K562 (cell line): ENCODE results near the gene CECR2. TPM values are rescaled to one million over a fixed set of nuclear protein-coding genes. Genes with fewer than 3 reads are reported as not detected.

Experiments used
- ATAC-seq: fragments of 200-7000 bp; cut with Tn5 transposase; 3 replicates; pipeline ENCODE4 v1.9.1; 2020; ENCODE audit warnings: moderate library complexity
- BruUV-seq: library from RNA; stranded (reverse); fragments of 400-500 nt; replicated peaks from 2 replicates; lab custom pipeline; 2021; lab: Mats Ljungman, UMichigan
- CTCF ChIA-PET: fragments of 300-600 bp; formaldehyde crosslinking; extraction: SDS; loops from one replicate; lab custom pipeline; 2021; ENCODE audit warnings: low intra/inter-chr PET ratio; lab: Yijun Ruan, JAX
- POLR2A ChIA-PET: fragments of 300-600, 350-650 bp; sonication (Branson Sonifier 250); formaldehyde crosslinking; extraction: SDS; loops from one replicate; lab custom pipeline; 2021; ENCODE audit warnings: antibody characterized with exemption, inconsistent platforms; lab: Yijun Ruan, JAX
- DNase-seq, 4 experiments: peaks; one replicate each; pipeline versions ENCODE4 v3.0.0 to v3.0.0-alpha.2; 2011 to 2018; ENCODE audit warnings: low spot score in 3 of 4, mixed read lengths in 3 of 4; ENCODE audit errors: extremely low read depth in 1 of 4
- FAIRE-seq: peaks from 2 replicates; lab custom pipeline; 2011; peaks lifted over from hg19 to GRCh38; lab: Jason Lieb, UNC
- H2AFZ ChIP-seq: 2 replicates; pipeline ENCODE4 v1.6.0; 2011; ENCODE audit warnings: low read depth, low read length, control low read depth, inconsistent platforms
- H3K27ac ChIP-seq: fragments of 200-600 bp; 3 replicates; pipeline ENCODE4 v1.8.0; 2011; ENCODE audit warnings: low read depth, mild to moderate bottlenecking, control low read depth, inconsistent platforms, low read length, moderate library complexity, mixed read lengths; ENCODE audit errors: extremely low read depth
- H3K27me3 ChIP-seq, 2 experiments: fragments of 300-600 bp in 1 of 2; 2 replicates in 1 of 2; 3 replicates in 1 of 2; pipeline versions ENCODE4 v1.6.0 to v1.8.0; 2011; ENCODE audit warnings: inconsistent platforms in 2 of 2, low read length in 2 of 2, mild to moderate bottlenecking in 1 of 2, mixed read lengths in 1 of 2, moderate library complexity in 1 of 2; ENCODE audit not compliant: control insufficient read depth in 2 of 2, insufficient read depth in 2 of 2
- H3K36me3 ChIP-seq: fragments of 300-600 bp; 3 replicates; pipeline ENCODE4 v1.8.0; 2011; ENCODE audit warnings: mild to moderate bottlenecking, low read length, inconsistent platforms; ENCODE audit not compliant: control insufficient read depth, insufficient read depth
- H3K4me1 ChIP-seq, 2 experiments: fragments of 200-600 bp in 1 of 2; replicated peaks in 1 of 2; 2 replicates in 1 of 2; 3 replicates in 1 of 2; pipeline versions ENCODE4 v1.5.1 to v1.8.0; 2011; ENCODE audit warnings: inconsistent platforms in 2 of 2, low read length in 2 of 2, mild to moderate bottlenecking in 1 of 2, mixed read lengths in 1 of 2, moderate library complexity in 1 of 2; ENCODE audit not compliant: control insufficient read depth in 2 of 2, insufficient read depth in 2 of 2
- H3K4me2 ChIP-seq: 2 replicates; pipeline ENCODE4 v1.6.1; 2011; ENCODE audit warnings: low read length, control low read depth, inconsistent platforms, mixed read lengths; ENCODE audit not compliant: insufficient read depth
- H3K4me3 ChIP-seq: fragments of 200-600 bp; sonication (generic), shearing (Covaris generic); 2 replicates; pipeline ENCODE4 v1.5.1; 2016; ENCODE audit warnings: control low read depth, inconsistent platforms
- H3K79me2 ChIP-seq: fragments of 200-600 bp; 3 replicates; pipeline ENCODE4 v1.8.0; 2011; ENCODE audit warnings: low read length, inconsistent platforms; ENCODE audit not compliant: control insufficient read depth, insufficient read depth
- H3K9ac ChIP-seq, 2 experiments: 2 replicates each; pipeline versions ENCODE4 v1.6.0 to v1.6.1; 2011; ENCODE audit warnings: low read depth in 2 of 2, low read length in 2 of 2, control low read depth in 1 of 2, inconsistent platforms in 1 of 2, mild to moderate bottlenecking in 1 of 2, mixed read lengths in 1 of 2; ENCODE audit not compliant: insufficient read depth in 1 of 2
- H3K9me1 ChIP-seq: one replicate; pipeline ENCODE4 v1.6.0; 2011; ENCODE audit warnings: inconsistent platforms, mild to moderate bottlenecking, low read length, moderate library complexity; ENCODE audit not compliant: control insufficient read depth, insufficient read depth
- H3K9me3 ChIP-seq: replicated peaks from 2 replicates; pipeline ENCODE4 v1.5.1; 2011; ENCODE audit warnings: low read depth, low read length, inconsistent platforms; ENCODE audit not compliant: control insufficient read depth, insufficient read depth
- H4K20me1 ChIP-seq: replicated peaks from 2 replicates; pipeline ENCODE4 v1.6.1; 2011; ENCODE audit warnings: low read length, inconsistent platforms, mixed read lengths; ENCODE audit not compliant: control insufficient read depth, insufficient read depth
- CCNT2 ChIP-seq: IDR thresholded peaks from 2 replicates; pipeline ENCODE4 v1.6.1; 2011; ENCODE audit warnings: borderline replicate concordance, low read depth, mild to moderate bottlenecking, moderate library complexity, mixed read lengths, low read length; ENCODE audit not compliant: insufficient read length; ENCODE audit errors: extremely low read depth
- HSF4 ChIP-seq: fragments of 250-450 bp; sonication (Bioruptor Pico); IDR thresholded peaks from 2 replicates; pipeline ENCODE4 v2.1.2; 2022; ENCODE audit warnings: mild to moderate bottlenecking, moderate library complexity, borderline replicate concordance
- NCOA6 ChIP-seq: fragments of 450-650 bp; IDR thresholded peaks from 2 replicates; pipeline ENCODE4 v1.6.1; 2017; ENCODE audit warnings: mild to moderate bottlenecking
- PREB ChIP-seq: sonication (generic); formaldehyde crosslinking; IDR thresholded peaks from 2 replicates; pipeline ENCODE4 v1.8.1; 2023; ENCODE audit warnings: mild to moderate bottlenecking, missing genetic modification reagents
- SOX6 ChIP-seq: fragments of 450-650 bp; IDR thresholded peaks from 2 replicates; pipeline ENCODE4 v1.6.1; 2014; ENCODE audit warnings: mild to moderate bottlenecking
- ZNF253 ChIP-seq: fragments of 250-450 bp; sonication (Bioruptor Pico); conservative IDR thresholded peaks from 2 replicates; pipeline ENCODE4 v1.6.1; 2021; ENCODE audit warnings: mild to moderate bottlenecking
- ZNF695 ChIP-seq: fragments of 450-650 bp; formaldehyde crosslinking; IDR thresholded peaks from 2 replicates; pipeline ENCODE4 v1.4.0; 2020; ENCODE audit warnings: mild to moderate bottlenecking, moderate library complexity
- ZNF717 ChIP-seq: fragments of 250-450 bp; sonication (Bioruptor Pico); IDR thresholded peaks from 2 replicates; pipeline ENCODE4 v1.5.0; 2021
- WGBS: fragments of 100-300 bp; shearing (Covaris generic); methylation state at CpG from one replicate; pipeline ENCODE4 v1.1.6; 2016; ENCODE audit warnings: low coverage, mixed read lengths; ENCODE audit not compliant: insufficient coverage; ENCODE audit errors: missing lambda C conversion rate; 5-methylcytosine and 5-hydroxymethylcytosine counted together
- in situ Hi-C: fragments of 300-500 bp; cut with MboI; formaldehyde crosslinking; loops from 4 replicates; pipeline ENCODE4 v1.15.0; 2018; ENCODE audit warnings: inconsistent platforms, mixed read lengths
- intact Hi-C: fragments of 100-400 bp; cut with micrococcal nuclease; formaldehyde crosslinking; loops from 2 replicates; pipeline ENCODE4 v1.14.2; 2022
- polyA plus RNA-seq, 8 experiments: library from polyadenylated mRNA; depleted of rRNA in 4 of 8; stranded (reverse) in 5 of 8; unstranded in 3 of 8; fragments of >200 nt; fragmentation: Nextera tagmentation in 2 of 8; fragmentation: Illumina TruSeq in 1 of 8; extraction: Ambion mirVana in 2 of 8; extraction: Trizol in 1 of 8; gene quantifications; 2 replicates each; pipeline versions ENCODE4 v1.2.1 to v1.2.3, GENCODE V29; 2011 to 2014; ENCODE audit warnings: inconsistent platforms in 1 of 8, missing spikeins in 1 of 8
- total RNA-seq, 7 experiments: library from RNA; depleted of rRNA in 6 of 7; stranded (reverse); fragments of >200 nt in 6 of 7; fragmentation: Illumina TruSeq in 2 of 7; extraction: Trizol in 2 of 7; gene quantifications; 2 replicates each; pipeline versions ENCODE4 v1.2.1 to v1.2.3, GENCODE V29; 2011 to 2021; ENCODE audit warnings: low replicate concordance in 1 of 7

CECR2 gene
- total and polyA plus RNA-seq, 9 of the 15 experiments (the other 6 are each of a cell fraction or from before 2014, with no cell fraction given) = 0.01 to 1.00 (median 0.27) TPM

GRCh38 chr22:17491090-17491640 lies 121.9 kb downstream of the CECR2 start:
- H3K4me2 ChIP-seq = no peak overlapping the region
- H3K4me3 ChIP-seq = no peak overlapping the region
- BruUV-seq = no TSS peak
- 6% methylated on average over 9 of the region's 9 CpGs for WGBS
- H2AFZ ChIP-seq = no peak overlapping the region
- no peak overlapping the region for H3K27ac ChIP-seq
- no peak overlapping the region for H3K9ac ChIP-seq
- ChIA-PET POLR2A (no interaction called here), CTCF (no interaction called here)
- no peak for DNase-seq
- peaks cover 23 to 28% of the 10 kb centered on the region in 2 experiments for H3K27me3 ChIP-seq
- no peak for FAIRE-seq
- no peaks in the 10 kb centered on the region for H4K20me1 ChIP-seq
- ATAC-seq = no peak
- no peak for TF ChIP-seq NCOA6
- TF ChIP-seq ZNF253 (CRISPR knock-in tag) = no peak
- TF ChIP-seq HSF4 (CRISPR knock-in tag) = no peak
- TF ChIP-seq SOX6 = no peak
- no peak for TF ChIP-seq ZNF695 (CRISPR knock-in tag)
- TF ChIP-seq ZNF717 (CRISPR knock-in tag) = no peak
- TF ChIP-seq PREB (CRISPR knock-in tag) = no peak
- no peak for TF ChIP-seq CCNT2
- H3K9me3 ChIP-seq = no peaks in the 10 kb centered on the region
- intact Hi-C loops = no loop called here
- H3K79me2 ChIP-seq = no peaks in the 10 kb centered on the region
- H3K9me1 ChIP-seq = no peaks in the 10 kb centered on the region
- in situ Hi-C loops = loop anchor here (10.0 kb wide), 1 partner anchor 576 kb away; no protein-coding TSS in a partner anchor
- H3K36me3 ChIP-seq = no peaks in the 10 kb centered on the region
- H3K4me1 ChIP-seq = no peaks in the 10 kb centered on the region
